Measurements from ENCODE around the gene NR3C2. TPM values are rescaled to one million over a fixed set of nuclear protein-coding genes. Genes with fewer than 3 reads are reported as not detected.

Gene NR3C2
- polyA plus RNA-seq, 2 donors: 0.57 to 0.67 TPM

DNA sequence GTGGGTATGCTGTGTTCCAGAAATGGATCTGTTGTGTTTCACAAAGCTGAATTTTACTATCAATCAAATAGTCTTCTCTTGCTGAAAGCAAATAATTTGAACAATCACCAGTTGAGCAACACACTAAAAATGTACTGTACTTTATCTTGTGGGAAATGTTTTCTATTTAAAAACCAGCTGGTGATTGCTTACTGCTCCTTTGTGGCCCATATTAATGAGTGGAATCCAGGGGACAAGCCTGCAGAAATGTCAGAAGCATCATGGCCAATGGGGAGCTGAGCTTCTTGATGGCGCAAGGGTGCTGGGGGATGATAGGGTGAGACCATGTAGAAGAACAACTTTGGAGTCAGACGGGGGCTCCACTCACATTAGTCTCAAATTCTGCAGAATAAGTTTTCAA is 364.2 kb downstream of the NR3C2 start:
- no peaks in the 10 kb centered on the region for H3K4me1 ChIP-seq (ENCODE audit: control insufficient read depth in 2 of 2, insufficient read depth in 2 of 2, low read length in 1 of 2)
- 96 to 97% methylated on average over 2 of the region's 2 CpGs for WGBS, 2 donors
- peaks cover 9 to 28% of the 10 kb centered on the region in 2 donors for H3K36me3 ChIP-seq (ENCODE audit: control insufficient read depth in 2 of 2, insufficient read depth in 2 of 2, low read length in 1 of 2)
- no peaks in the 10 kb centered on the region for H3K27me3 ChIP-seq (ENCODE audit: control insufficient read depth in 1 of 2, insufficient read depth in 2 of 2, low read length in 2 of 2)
- peaks cover 8 to 11% of the 10 kb centered on the region in 2 donors for H3K9me3 ChIP-seq (ENCODE audit: control insufficient read depth in 2 of 2, insufficient read depth in 1 of 2, low read depth in 1 of 2, low read length in 1 of 2)
- H3K27ac ChIP-seq (ENCODE audit: low read depth in 2 of 2, low read length in 1 of 2): no peak overlapping the region
- H3K4me3 ChIP-seq (ENCODE audit: low read depth in 1 of 2, low read length in 2 of 2): no peak overlapping the region

DNA sequence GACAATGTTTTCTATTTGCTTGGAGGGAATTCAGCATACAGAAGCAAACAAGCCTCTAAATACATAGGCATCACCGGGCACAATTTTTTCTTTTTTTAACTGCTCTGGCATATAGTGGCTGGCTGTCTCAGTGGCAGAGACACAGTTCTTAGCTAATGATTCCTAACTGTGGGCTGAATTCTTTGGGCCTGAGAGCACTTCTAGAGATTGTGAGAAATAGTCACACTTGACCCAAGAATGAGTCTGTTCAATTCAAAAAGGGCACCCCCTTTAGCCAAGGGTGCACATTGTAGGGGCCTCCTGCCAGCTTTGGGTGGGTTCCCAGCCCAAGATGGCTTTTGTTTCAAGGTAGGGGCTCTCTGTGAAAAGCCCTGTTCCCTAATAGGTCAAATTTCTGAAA is 364.6 kb downstream of the NR3C2 start:
- Histone ChIP-seq H3K4me1 (ENCODE audit: control insufficient read depth in 2 of 2, insufficient read depth in 2 of 2, low read length in 1 of 2) (no peaks in the 10 kb centered on the region), H3K9me3 (ENCODE audit: control insufficient read depth in 2 of 2, insufficient read depth in 1 of 2, low read depth in 1 of 2, low read length in 1 of 2) (peaks cover 8 to 14% of the 10 kb centered on the region in 2 donors), H3K27ac (ENCODE audit: low read depth in 2 of 2, low read length in 1 of 2) (no peak overlapping the region), H3K27me3 (ENCODE audit: control insufficient read depth in 1 of 2, insufficient read depth in 2 of 2, low read length in 2 of 2) (no peaks in the 10 kb centered on the region), H3K4me3 (ENCODE audit: low read depth in 1 of 2, low read length in 2 of 2) (no peak overlapping the region), H3K36me3 (ENCODE audit: control insufficient read depth in 2 of 2, insufficient read depth in 2 of 2, low read length in 1 of 2) (peaks cover 9 to 32% of the 10 kb centered on the region in 2 donors)
- 89 to 94% methylated on average over 1 of the region's 1 CpG for WGBS, 2 donors

DNA sequence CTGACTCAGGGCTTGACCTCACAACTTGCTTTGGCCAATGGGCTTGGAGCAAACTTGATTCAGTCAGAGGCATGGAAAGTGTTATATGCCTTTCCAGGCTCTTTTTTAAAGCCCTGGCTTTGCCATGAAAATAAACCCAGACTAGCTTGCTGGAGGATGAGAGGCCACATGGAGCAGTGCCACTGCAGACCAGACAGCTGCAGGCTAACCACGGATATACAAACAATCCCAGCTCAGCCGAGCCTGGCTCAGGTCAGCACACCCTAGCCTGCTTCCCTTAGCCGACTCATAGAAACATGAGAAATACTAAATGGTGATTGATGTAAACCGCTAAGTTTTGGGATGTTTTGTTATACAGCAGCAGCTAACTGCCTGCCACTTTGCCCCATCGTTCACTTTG is 365.2 kb downstream of the NR3C2 start:
- Histone ChIP-seq H3K4me1 (ENCODE audit: control insufficient read depth in 2 of 2, insufficient read depth in 2 of 2, low read length in 1 of 2) (no peaks in the 10 kb centered on the region), H3K27me3 (ENCODE audit: control insufficient read depth in 1 of 2, insufficient read depth in 2 of 2, low read length in 2 of 2) (no peaks in the 10 kb centered on the region), H3K36me3 (ENCODE audit: control insufficient read depth in 2 of 2, insufficient read depth in 2 of 2, low read length in 1 of 2) (peaks cover 9 to 38% of the 10 kb centered on the region in 2 donors), H3K27ac (ENCODE audit: low read depth in 2 of 2, low read length in 1 of 2) (no peak overlapping the region), H3K4me3 (ENCODE audit: low read depth in 1 of 2, low read length in 2 of 2) (no peak overlapping the region), H3K9me3 (ENCODE audit: control insufficient read depth in 2 of 2, insufficient read depth in 1 of 2, low read depth in 1 of 2, low read length in 1 of 2) (peaks cover 8 to 14% of the 10 kb centered on the region in 2 donors)
- 89% methylated on average over 5 of the region's 5 CpGs for WGBS, 2 donors

DNA sequence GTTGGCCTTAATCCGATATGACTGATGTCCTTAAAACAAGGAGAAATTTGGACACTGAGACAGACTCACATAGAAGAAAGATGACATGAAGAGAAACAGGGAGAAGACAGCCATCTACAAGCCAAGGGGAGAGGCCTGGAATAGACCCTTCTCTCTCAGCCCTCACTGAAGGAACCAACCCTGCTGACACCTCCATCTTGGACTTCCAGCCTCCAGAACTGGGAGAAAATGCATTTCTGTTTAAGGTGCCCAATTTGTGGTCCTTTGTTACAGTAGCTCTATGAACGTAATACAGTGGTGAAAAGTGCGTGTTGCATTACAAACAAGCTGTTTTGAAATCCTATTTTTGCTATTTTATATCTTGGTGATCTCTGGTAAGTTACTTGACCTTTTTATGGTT is 366.8 kb downstream of the NR3C2 start:
- Histone ChIP-seq H3K4me1 (ENCODE audit: control insufficient read depth in 2 of 2, insufficient read depth in 2 of 2, low read length in 1 of 2) (no peaks in the 10 kb centered on the region), H3K36me3 (ENCODE audit: control insufficient read depth in 2 of 2, insufficient read depth in 2 of 2, low read length in 1 of 2) (peaks cover 9 to 31% of the 10 kb centered on the region in 2 donors)

DNA sequence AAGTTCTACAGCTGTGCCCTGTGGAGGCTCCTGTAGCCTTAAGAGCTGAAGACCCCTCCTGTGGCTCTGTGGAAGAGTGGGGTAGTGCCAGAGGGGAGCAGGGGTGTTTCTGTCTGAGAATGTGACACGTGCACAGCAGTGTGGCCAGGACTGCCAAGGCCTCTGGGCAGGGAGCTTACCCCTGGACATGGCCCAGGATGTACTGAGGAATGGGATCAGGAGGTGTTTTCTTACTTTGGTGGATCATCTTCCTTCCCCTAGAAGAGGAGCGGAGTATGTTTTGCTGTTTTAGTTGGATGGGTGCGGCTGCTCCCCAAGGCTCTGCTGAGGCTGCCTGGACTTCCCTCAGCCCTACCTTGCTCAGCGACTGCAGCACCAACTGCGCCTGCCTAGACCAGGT is 367.8 kb downstream of the NR3C2 start:
- peaks cover 9 to 29% of the 10 kb centered on the region in 2 donors for H3K36me3 ChIP-seq (ENCODE audit: control insufficient read depth in 2 of 2, insufficient read depth in 2 of 2, low read length in 1 of 2)
- peaks cover 0 to 1% of the 10 kb centered on the region in 2 donors for H3K4me1 ChIP-seq (ENCODE audit: control insufficient read depth in 2 of 2, insufficient read depth in 2 of 2, low read length in 1 of 2)
- no peak overlapping the region for H3K27ac ChIP-seq (ENCODE audit: low read depth in 2 of 2, low read length in 1 of 2)
- H3K27me3 ChIP-seq (ENCODE audit: control insufficient read depth in 1 of 2, insufficient read depth in 2 of 2, low read length in 2 of 2): no peaks in the 10 kb centered on the region
- H3K9me3 ChIP-seq (ENCODE audit: control insufficient read depth in 2 of 2, insufficient read depth in 1 of 2, low read depth in 1 of 2, low read length in 1 of 2): peaks cover 8 to 14% of the 10 kb centered on the region in 2 donors
- WGBS, 2 donors: 92 to 96% methylated on average over 5 of the region's 5 CpGs
- no peak overlapping the region for H3K4me3 ChIP-seq (ENCODE audit: low read depth in 1 of 2, low read length in 2 of 2)

More for the DNA sequence above, 366.8 kb downstream of the NR3C2 start:
- no peak overlapping the region for H3K4me3 ChIP-seq (ENCODE audit: low read depth in 1 of 2, low read length in 2 of 2)
- no peak overlapping the region for H3K27ac ChIP-seq (ENCODE audit: low read depth in 2 of 2, low read length in 1 of 2)
- peaks cover 8 to 14% of the 10 kb centered on the region in 2 donors for H3K9me3 ChIP-seq (ENCODE audit: control insufficient read depth in 2 of 2, insufficient read depth in 1 of 2, low read depth in 1 of 2, low read length in 1 of 2)
- WGBS, 2 donors: 95 to 98% methylated on average over 3 of the region's 3 CpGs
- no peaks in the 10 kb centered on the region for H3K27me3 ChIP-seq (ENCODE audit: control insufficient read depth in 1 of 2, insufficient read depth in 2 of 2, low read length in 2 of 2)

DNA sequence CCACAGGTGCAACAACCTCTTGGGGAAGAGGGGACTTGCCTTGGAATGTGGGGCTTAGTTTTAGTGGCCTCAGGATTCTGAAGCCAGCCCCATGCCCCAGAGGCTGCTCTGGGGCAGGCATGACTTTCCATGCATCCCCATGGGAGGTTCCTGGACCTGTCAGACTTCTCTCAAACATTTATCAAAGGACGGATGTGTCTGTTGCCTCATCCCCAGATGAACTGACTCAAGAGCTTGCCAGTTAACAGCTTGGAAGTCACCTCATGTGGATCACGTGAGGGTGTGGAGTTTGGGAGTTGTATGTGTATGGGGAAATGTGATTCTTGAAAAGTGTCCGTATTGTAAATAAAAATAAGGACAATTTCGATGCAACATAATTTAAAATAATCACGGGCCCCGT is 368.9 kb downstream of the NR3C2 start:
- Histone ChIP-seq H3K27me3 (ENCODE audit: control insufficient read depth in 1 of 2, insufficient read depth in 2 of 2, low read length in 2 of 2) (no peaks in the 10 kb centered on the region), H3K9me3 (ENCODE audit: control insufficient read depth in 2 of 2, insufficient read depth in 1 of 2, low read depth in 1 of 2, low read length in 1 of 2) (peaks cover 8 to 14% of the 10 kb centered on the region in 2 donors), H3K4me1 (ENCODE audit: control insufficient read depth in 2 of 2, insufficient read depth in 2 of 2, low read length in 1 of 2) (peaks cover 0 to 2% of the 10 kb centered on the region in 2 donors), H3K36me3 (ENCODE audit: control insufficient read depth in 2 of 2, insufficient read depth in 2 of 2, low read length in 1 of 2) (peaks cover 9 to 29% of the 10 kb centered on the region in 2 donors), H3K27ac (ENCODE audit: low read depth in 2 of 2, low read length in 1 of 2) (no peak overlapping the region), H3K4me3 (ENCODE audit: low read depth in 1 of 2, low read length in 2 of 2) (no peak overlapping the region)
- WGBS, 2 donors: 92% methylated on average over 6 of the region's 6 CpGs

DNA sequence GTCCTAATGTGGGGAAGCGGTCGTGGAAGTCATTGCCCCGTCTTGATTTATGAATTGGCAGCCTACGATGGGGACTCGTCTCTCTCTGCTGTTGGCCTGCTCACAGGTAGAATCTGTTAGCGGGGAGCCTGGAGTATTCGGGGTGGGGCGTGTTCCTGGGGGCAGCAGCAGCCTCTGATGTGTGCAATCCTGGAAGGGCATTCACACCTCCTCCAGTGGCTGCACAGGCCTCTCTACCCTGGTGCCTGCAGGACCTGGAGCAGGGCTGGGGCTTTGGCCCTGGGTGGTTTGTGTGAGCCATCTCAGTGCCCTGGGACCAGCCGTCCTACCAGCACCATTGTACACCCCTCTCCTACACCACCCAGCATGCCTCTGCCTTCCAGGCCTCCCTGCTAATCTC is 369.4 kb downstream of the NR3C2 start:
- WGBS, 2 donors: 96% methylated on average over 9 of the region's 9 CpGs
- H3K27me3 ChIP-seq (ENCODE audit: control insufficient read depth in 1 of 2, insufficient read depth in 2 of 2, low read length in 2 of 2): no peaks in the 10 kb centered on the region
- H3K4me3 ChIP-seq (ENCODE audit: low read depth in 1 of 2, low read length in 2 of 2): no peak overlapping the region
- H3K4me1 ChIP-seq (ENCODE audit: control insufficient read depth in 2 of 2, insufficient read depth in 2 of 2, low read length in 1 of 2): peaks cover 0 to 2% of the 10 kb centered on the region in 2 donors
- peaks cover 9 to 29% of the 10 kb centered on the region in 2 donors for H3K36me3 ChIP-seq (ENCODE audit: control insufficient read depth in 2 of 2, insufficient read depth in 2 of 2, low read length in 1 of 2)
- no peak overlapping the region for H3K27ac ChIP-seq (ENCODE audit: low read depth in 2 of 2, low read length in 1 of 2)
- peaks cover 8 to 14% of the 10 kb centered on the region in 2 donors for H3K9me3 ChIP-seq (ENCODE audit: control insufficient read depth in 2 of 2, insufficient read depth in 1 of 2, low read depth in 1 of 2, low read length in 1 of 2)

DNA sequence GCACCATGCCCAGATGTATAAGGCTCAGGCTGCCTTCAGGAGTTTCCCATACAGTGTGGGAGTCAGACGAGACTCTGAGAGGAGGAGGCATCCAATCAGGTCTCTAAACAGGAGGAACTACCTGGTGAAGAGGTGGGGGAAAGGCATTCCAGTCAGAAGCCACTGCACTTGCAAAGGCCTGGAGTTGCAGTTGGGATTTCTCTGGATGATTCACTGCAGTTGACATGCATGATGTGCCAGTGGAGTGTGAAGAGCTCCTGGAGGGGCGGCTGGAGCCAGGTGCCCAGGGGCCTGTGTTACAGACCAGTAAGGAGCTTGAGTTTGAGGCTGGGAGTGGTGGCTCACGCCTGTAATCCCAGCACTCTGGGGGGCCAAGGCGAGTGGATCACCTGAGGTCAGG is 371.2 kb downstream of the NR3C2 start:
- H3K36me3 ChIP-seq (ENCODE audit: control insufficient read depth in 2 of 2, insufficient read depth in 2 of 2, low read length in 1 of 2): peaks cover 13 to 26% of the 10 kb centered on the region in 2 donors
- peaks cover 8 to 14% of the 10 kb centered on the region in 2 donors for H3K9me3 ChIP-seq (ENCODE audit: control insufficient read depth in 2 of 2, insufficient read depth in 1 of 2, low read depth in 1 of 2, low read length in 1 of 2)
- no peak overlapping the region for H3K4me3 ChIP-seq (ENCODE audit: low read depth in 1 of 2, low read length in 2 of 2)
- no peak overlapping the region for H3K27ac ChIP-seq (ENCODE audit: low read depth in 2 of 2, low read length in 1 of 2)
- peaks cover 2 to 5% of the 10 kb centered on the region in 2 donors for H3K4me1 ChIP-seq (ENCODE audit: control insufficient read depth in 2 of 2, insufficient read depth in 2 of 2, low read length in 1 of 2)
- no peaks in the 10 kb centered on the region for H3K27me3 ChIP-seq (ENCODE audit: control insufficient read depth in 1 of 2, insufficient read depth in 2 of 2, low read length in 2 of 2)
- WGBS, 2 donors: 87 to 92% methylated on average over 4 of the region's 4 CpGs

DNA sequence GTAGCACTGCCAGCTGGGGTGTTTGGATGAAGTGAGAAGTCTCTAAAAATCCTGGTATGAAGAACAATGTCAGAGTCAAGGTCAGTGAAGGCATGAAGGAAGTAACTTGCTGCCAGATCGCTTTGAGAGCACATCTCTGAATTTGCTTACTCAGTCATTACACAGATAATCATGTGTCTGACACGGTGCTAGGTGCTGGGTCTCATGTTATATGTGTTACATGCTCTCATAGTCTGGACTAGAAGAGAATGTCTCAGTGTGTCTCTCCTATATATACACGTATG is 372.4 kb downstream of the NR3C2 start:
- H3K27me3 ChIP-seq (ENCODE audit: control insufficient read depth in 1 of 2, insufficient read depth in 2 of 2, low read length in 2 of 2): no peaks in the 10 kb centered on the region
- H3K4me3 ChIP-seq (ENCODE audit: low read depth in 1 of 2, low read length in 2 of 2): no peak overlapping the region
- no peak overlapping the region for H3K27ac ChIP-seq (ENCODE audit: low read depth in 2 of 2, low read length in 1 of 2)
- H3K36me3 ChIP-seq (ENCODE audit: control insufficient read depth in 2 of 2, insufficient read depth in 2 of 2, low read length in 1 of 2): peaks cover 10 to 20% of the 10 kb centered on the region in 2 donors
- 49 to 67% methylated on average over 3 of the region's 3 CpGs for WGBS, 2 donors
- H3K4me1 ChIP-seq (ENCODE audit: control insufficient read depth in 2 of 2, insufficient read depth in 2 of 2, low read length in 1 of 2): peaks cover 2 to 5% of the 10 kb centered on the region in 2 donors
- peaks cover 5 to 9% of the 10 kb centered on the region in 2 donors for H3K9me3 ChIP-seq (ENCODE audit: control insufficient read depth in 2 of 2, insufficient read depth in 1 of 2, low read depth in 1 of 2, low read length in 1 of 2)

DNA sequence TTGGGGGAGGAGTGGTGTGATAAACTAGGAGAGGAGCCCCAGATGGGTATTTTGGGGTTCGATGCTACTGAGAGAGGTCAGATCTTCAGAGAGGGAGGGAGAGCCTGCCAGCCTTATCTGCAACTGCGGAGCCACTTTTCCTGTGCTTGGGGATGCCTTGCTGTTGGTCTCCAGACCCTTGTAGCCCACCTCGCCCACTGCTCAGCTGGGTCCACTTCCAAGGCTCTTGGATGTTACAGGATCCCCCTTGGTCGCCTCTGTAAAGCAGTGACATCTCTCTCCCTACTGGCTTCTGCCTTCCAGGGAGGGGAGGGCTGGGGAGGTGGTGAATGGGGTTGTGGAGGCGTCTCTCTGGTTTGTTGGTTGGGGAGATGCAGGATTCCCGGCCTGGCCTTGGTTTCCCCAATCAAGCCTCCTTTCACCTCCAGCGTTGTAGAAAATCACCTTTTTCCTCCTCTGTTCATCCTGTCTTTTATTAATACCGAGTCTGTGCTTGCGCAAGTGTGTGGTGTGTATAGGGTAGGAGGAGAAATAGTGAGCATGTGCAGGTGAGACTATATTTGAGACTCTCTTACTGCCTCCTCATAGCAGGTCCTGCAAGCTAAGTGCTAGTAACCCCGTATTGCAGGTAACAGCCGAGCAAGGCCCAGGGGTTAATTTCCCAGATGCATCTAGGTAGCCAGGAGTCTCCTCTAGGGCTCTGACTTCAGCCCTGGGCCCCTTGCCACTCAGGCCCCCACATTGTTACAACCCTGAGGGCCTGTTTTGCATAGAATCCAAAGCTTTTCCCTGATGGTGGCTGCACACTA is 372.9 kb downstream of the NR3C2 start:
- H3K9me3 ChIP-seq (ENCODE audit: control insufficient read depth in 2 of 2, insufficient read depth in 1 of 2, low read depth in 1 of 2, low read length in 1 of 2): peaks cover 0 to 5% of the 10 kb centered on the region in 2 donors
- H3K27ac ChIP-seq (ENCODE audit: low read depth in 2 of 2, low read length in 1 of 2): no peak overlapping the region
- no peak overlapping the region for H3K4me3 ChIP-seq (ENCODE audit: low read depth in 1 of 2, low read length in 2 of 2)
- H3K4me1 ChIP-seq (ENCODE audit: control insufficient read depth in 2 of 2, insufficient read depth in 2 of 2, low read length in 1 of 2): peaks cover 2 to 5% of the 10 kb centered on the region in 2 donors
- no peaks in the 10 kb centered on the region for H3K27me3 ChIP-seq (ENCODE audit: control insufficient read depth in 1 of 2, insufficient read depth in 2 of 2, low read length in 2 of 2)
- peaks cover 5 to 19% of the 10 kb centered on the region in 2 donors for H3K36me3 ChIP-seq (ENCODE audit: control insufficient read depth in 2 of 2, insufficient read depth in 2 of 2, low read length in 1 of 2)
- WGBS, 2 donors: 90 to 93% methylated on average over 10 to 11 of the region's 11 CpGs
